ENCODE measurements around the gene PRIM2. TPM values are rescaled to one million over a fixed set of nuclear protein-coding genes. Genes with fewer than 3 reads are reported as not detected.

PRIM2 gene
- total and polyA plus RNA-seq, 9 of the 15 experiments (the other 6 are each of a cell fraction or from before 2014, with no cell fraction given), result 19.8 to 57.5 (median 33.4) TPM

DNA sequence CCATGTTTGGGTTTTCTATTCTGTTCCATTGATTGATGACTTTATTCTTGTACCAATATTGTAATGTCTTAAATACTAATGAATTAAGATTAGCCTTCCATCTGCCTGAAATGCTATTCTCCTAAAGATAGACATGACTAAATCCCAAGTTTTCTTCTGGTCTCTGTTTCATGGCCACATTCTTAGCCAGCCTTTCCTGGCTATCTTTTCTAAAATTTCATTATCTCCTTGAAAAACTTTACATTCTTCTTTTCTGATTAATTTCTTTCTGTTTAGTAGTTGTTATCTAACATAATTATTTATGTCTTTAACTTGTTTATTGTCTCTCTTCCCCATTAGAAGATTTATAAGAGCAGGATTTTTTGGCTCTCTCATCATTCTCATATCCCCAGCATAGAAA is 4.4 kb upstream of the PRIM2 start (continued):
- TF ChIP-seq, protein P1, sequence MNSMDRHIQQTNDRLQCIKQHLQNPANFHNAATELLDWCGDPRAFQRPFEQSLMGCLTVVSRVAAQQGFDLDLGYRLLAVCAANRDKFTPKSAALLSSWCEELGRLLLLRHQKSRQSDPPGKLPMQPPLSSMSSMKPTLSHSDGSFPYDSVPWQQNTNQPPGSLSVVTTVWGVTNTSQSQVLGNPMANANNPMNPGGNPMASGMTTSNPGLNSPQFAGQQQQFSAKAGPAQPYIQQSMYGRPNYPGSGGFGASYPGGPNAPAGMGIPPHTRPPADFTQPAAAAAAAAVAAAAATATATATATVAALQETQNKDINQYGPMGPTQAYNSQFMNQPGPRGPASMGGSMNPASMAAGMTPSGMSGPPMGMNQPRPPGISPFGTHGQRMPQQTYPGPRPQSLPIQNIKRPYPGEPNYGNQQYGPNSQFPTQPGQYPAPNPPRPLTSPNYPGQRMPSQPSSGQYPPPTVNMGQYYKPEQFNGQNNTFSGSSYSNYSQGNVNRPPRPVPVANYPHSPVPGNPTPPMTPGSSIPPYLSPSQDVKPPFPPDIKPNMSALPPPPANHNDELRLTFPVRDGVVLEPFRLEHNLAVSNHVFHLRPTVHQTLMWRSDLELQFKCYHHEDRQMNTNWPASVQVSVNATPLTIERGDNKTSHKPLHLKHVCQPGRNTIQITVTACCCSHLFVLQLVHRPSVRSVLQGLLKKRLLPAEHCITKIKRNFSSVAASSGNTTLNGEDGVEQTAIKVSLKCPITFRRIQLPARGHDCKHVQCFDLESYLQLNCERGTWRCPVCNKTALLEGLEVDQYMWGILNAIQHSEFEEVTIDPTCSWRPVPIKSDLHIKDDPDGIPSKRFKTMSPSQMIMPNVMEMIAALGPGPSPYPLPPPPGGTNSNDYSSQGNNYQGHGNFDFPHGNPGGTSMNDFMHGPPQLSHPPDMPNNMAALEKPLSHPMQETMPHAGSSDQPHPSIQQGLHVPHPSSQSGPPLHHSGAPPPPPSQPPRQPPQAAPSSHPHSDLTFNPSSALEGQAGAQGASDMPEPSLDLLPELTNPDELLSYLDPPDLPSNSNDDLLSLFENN (IDR thresholded peaks at IDR 0.05; ENCODE audit: low read depth in 2 of 2, low read length in 2 of 2), result no peak
- TF ChIP-seq CCNT2 (IDR thresholded peaks at IDR 0.05; ENCODE audit: borderline replicate concordance, extremely low read depth, insufficient read length, low read depth, low read length), result no peak
- TF ChIP-seq, protein P2, sequence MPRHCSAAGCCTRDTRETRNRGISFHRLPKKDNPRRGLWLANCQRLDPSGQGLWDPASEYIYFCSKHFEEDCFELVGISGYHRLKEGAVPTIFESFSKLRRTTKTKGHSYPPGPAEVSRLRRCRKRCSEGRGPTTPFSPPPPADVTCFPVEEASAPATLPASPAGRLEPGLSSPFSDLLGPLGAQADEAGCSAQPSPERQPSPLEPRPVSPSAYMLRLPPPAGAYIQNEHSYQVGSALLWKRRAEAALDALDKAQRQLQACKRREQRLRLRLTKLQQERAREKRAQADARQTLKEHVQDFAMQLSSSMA (CRISPR knock-in tag; IDR thresholded peaks at IDR 0.05), result no peak
- TF ChIP-seq, protein P3, sequence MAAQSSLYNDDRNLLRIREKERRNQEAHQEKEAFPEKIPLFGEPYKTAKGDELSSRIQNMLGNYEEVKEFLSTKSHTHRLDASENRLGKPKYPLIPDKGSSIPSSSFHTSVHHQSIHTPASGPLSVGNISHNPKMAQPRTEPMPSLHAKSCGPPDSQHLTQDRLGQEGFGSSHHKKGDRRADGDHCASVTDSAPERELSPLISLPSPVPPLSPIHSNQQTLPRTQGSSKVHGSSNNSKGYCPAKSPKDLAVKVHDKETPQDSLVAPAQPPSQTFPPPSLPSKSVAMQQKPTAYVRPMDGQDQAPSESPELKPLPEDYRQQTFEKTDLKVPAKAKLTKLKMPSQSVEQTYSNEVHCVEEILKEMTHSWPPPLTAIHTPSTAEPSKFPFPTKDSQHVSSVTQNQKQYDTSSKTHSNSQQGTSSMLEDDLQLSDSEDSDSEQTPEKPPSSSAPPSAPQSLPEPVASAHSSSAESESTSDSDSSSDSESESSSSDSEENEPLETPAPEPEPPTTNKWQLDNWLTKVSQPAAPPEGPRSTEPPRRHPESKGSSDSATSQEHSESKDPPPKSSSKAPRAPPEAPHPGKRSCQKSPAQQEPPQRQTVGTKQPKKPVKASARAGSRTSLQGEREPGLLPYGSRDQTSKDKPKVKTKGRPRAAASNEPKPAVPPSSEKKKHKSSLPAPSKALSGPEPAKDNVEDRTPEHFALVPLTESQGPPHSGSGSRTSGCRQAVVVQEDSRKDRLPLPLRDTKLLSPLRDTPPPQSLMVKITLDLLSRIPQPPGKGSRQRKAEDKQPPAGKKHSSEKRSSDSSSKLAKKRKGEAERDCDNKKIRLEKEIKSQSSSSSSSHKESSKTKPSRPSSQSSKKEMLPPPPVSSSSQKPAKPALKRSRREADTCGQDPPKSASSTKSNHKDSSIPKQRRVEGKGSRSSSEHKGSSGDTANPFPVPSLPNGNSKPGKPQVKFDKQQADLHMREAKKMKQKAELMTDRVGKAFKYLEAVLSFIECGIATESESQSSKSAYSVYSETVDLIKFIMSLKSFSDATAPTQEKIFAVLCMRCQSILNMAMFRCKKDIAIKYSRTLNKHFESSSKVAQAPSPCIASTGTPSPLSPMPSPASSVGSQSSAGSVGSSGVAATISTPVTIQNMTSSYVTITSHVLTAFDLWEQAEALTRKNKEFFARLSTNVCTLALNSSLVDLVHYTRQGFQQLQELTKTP (IDR thresholded peaks at IDR 0.05; ENCODE audit: low read depth in 1 of 2, partially characterized antibody in 2 of 2), result no peak
- no peak for TF ChIP-seq GABPB1 (CRISPR knock-in tag; IDR thresholded peaks at IDR 0.05)
- no peak for TF ChIP-seq E2F3 (CRISPR knock-in tag; IDR thresholded peaks at IDR 0.05)
- no peak for TF ChIP-seq ZNF280A (IDR thresholded peaks at IDR 0.05; ENCODE audit: low read depth, partially characterized antibody)
- TF ChIP-seq, protein P4, sequence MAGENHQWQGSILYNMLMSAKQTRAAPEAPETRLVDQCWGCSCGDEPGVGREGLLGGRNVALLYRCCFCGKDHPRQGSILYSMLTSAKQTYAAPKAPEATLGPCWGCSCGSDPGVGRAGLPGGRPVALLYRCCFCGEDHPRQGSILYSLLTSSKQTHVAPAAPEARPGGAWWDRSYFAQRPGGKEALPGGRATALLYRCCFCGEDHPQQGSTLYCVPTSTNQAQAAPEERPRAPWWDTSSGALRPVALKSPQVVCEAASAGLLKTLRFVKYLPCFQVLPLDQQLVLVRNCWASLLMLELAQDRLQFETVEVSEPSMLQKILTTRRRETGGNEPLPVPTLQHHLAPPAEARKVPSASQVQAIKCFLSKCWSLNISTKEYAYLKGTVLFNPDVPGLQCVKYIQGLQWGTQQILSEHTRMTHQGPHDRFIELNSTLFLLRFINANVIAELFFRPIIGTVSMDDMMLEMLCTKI (IDR thresholded peaks at IDR 0.05; ENCODE audit: partially characterized antibody), result no peak
